Adrenal gland (tissue), 12 donors: ENCODE data around the gene USP38. TPM values are rescaled to one million over a fixed set of nuclear protein-coding genes. Genes with fewer than 3 reads are reported as not detected.

Experiments
- DNase-seq, 7 donors: peaks; one replicate each; pipeline ENCODE4 v3.0.0-alpha.2; 2019 to 2020
- H3K27ac ChIP-seq, 5 donors: fragments of 200-600 bp; sonication (generic) in 4 of 5; 1 replicate in 3 of 5; 2 replicates in 2 of 5; pipeline versions ENCODE4 v1.5.1 to v1.8.0; 2016 to 2020; ENCODE audit warnings: mild to moderate bottlenecking in 1 of 5
- H3K27me3 ChIP-seq: fragments of 200-600 bp; 2 replicates; pipeline ENCODE4 v1.8.0; 2021
- H3K36me3 ChIP-seq, 2 donors: fragments of 200-600 bp; replicated peaks in 1 of 2; 1 replicate in 1 of 2; 2 replicates in 1 of 2; pipeline versions ENCODE4 v1.5.1 to v1.8.0; 2018 to 2022
- H3K4me1 ChIP-seq, 2 donors: fragments of 200-600 bp; replicated peaks in 1 of 2; 1 replicate in 1 of 2; 2 replicates in 1 of 2; pipeline versions ENCODE4 v1.5.1 to v1.8.0; 2018 to 2021
- H3K4me3 ChIP-seq, 4 donors: fragments of 200-600 bp; sonication (generic) in 3 of 4; one replicate each; pipeline ENCODE4 v1.5.1; 2016 to 2018
- H3K9me3 ChIP-seq, 3 donors: fragments of 200-600 bp; sonication (generic) in 1 of 3; replicated peaks in 1 of 3; 1 replicate in 2 of 3; 2 replicates in 1 of 3; pipeline versions ENCODE4 v1.5.1 to v1.8.0; 2016 to 2021
- POLR2A ChIP-seq, 2 donors: fragments of 450-650 bp; IDR thresholded peaks; one replicate each; pipeline ENCODE4 v1.6.1; 2017; ENCODE audit warnings: antibody characterized with exemption in 2 of 2, mild to moderate bottlenecking in 2 of 2, moderate library complexity in 1 of 2
- WGBS, 4 donors: extraction: QIAGEN DNeasy Blood & Tissue Kit in 2 of 4; methylation state at CpG; one replicate each; pipeline versions ENCODE4 v1.1.5 to v1.1.7; 2013 to 2017; 5-methylcytosine and 5-hydroxymethylcytosine counted together
- intact Hi-C, 2 donors: fragments of 100-400 bp; cut with DNase I; formaldehyde crosslinking; loops; one replicate each; pipeline versions ENCODE4 v1.14.1 to v1.15.0; 2022 to 2023
- polyA plus RNA-seq, 3 donors: library from polyadenylated mRNA; stranded (reverse); fragments of 200-250 nt in 2 of 3; fragments of 350-450 nt in 1 of 3; fragmentation: Illumina TruSeq in 1 of 3; extraction: RNeasy Lipid Tissue Mini Kit (QIAGEN cat#74804) in 1 of 3; gene quantifications; one replicate each; pipeline ENCODE4 v1.2.3, GENCODE V29; 2013 to 2014
- total RNA-seq, 9 donors: library from RNA; depleted of rRNA in 4 of 9; stranded (reverse); fragments of >200 nt in 4 of 9; fragments of 120-200 nt in 1 of 9; fragmentation: NEBNext Ultra II Directional in 1 of 9; extraction: Animal tissue kit (Norgen Biotek cat#: 25700) in 1 of 9; gene quantifications; one replicate each; pipeline versions ENCODE4 v1.1.0 to v1.2.4, GENCODE V29; 2013 to 2023
- TF ChIP-seq, protein P1 (sequence below), 6 experiments: fragments of 450-650 bp in 4 of 6; fragments of 200-600 bp in 2 of 6; sonication (generic) in 1 of 6; IDR thresholded peaks; 1 replicate in 5 of 6; 2 replicates in 1 of 6; pipeline versions ENCODE4 v1.5.1 to v1.8.0; 2016 to 2021; ENCODE audit warnings: antibody characterized with exemption in 6 of 6, mild to moderate bottlenecking in 2 of 6, moderate library complexity in 1 of 6
- donor health status: healthy with polysubstance abuse.
- donor health status: Bipolar disorder and iron deficiency.
- donor health status: DM: yes; HTN: yes; CAD: no.
- donor health status: DM: no; HTN: no; CAD: no.
- donor health status: DM: no; HTN: no; CAD: no.
- donor health status: DM: yes; HTN: yes; CAD: no.

The USP38 gene
- total and polyA plus RNA-seq, 12 donors = 3.2 to 37.4 (median 20.2) TPM

GRCh38 chr4:143247866-143248265, 63.1 kb downstream of the USP38 start:
- no peaks in the 10 kb centered on the region for H3K9me3 ChIP-seq
- no peaks in the 10 kb centered on the region for H3K4me1 ChIP-seq
- intact Hi-C loops = no loop called here
- no peaks in the 10 kb centered on the region for H3K36me3 ChIP-seq
- no peak overlapping the region for H3K4me3 ChIP-seq
- TF ChIP-seq POLR2A (IDR thresholded peaks at IDR 0.05) = no peak
- TF ChIP-seq, protein P1, sequence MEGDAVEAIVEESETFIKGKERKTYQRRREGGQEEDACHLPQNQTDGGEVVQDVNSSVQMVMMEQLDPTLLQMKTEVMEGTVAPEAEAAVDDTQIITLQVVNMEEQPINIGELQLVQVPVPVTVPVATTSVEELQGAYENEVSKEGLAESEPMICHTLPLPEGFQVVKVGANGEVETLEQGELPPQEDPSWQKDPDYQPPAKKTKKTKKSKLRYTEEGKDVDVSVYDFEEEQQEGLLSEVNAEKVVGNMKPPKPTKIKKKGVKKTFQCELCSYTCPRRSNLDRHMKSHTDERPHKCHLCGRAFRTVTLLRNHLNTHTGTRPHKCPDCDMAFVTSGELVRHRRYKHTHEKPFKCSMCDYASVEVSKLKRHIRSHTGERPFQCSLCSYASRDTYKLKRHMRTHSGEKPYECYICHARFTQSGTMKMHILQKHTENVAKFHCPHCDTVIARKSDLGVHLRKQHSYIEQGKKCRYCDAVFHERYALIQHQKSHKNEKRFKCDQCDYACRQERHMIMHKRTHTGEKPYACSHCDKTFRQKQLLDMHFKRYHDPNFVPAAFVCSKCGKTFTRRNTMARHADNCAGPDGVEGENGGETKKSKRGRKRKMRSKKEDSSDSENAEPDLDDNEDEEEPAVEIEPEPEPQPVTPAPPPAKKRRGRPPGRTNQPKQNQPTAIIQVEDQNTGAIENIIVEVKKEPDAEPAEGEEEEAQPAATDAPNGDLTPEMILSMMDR (IDR thresholded peaks at IDR 0.05) = no peak
- DNase-seq = no peak
- no peak overlapping the region for H3K27ac ChIP-seq
- WGBS, 4 donors = 77 to 94% (median 83%) methylated on average over 2 of the region's 2 CpGs
- H3K27me3 ChIP-seq = no peaks in the 10 kb centered on the region

GRCh38 chr4:143248827-143249226, 64.1 kb downstream of the USP38 start:
- Histone ChIP-seq H3K27me3 (no peaks in the 10 kb centered on the region), H3K9me3 (no peaks in the 10 kb centered on the region), H3K4me1 (no peaks in the 10 kb centered on the region), H3K4me3 (no peak overlapping the region), H3K36me3 (no peaks in the 10 kb centered on the region), H3K27ac (no peak overlapping the region)
- TF ChIP-seq, protein P1 (IDR thresholded peaks at IDR 0.05) = no peak
- TF ChIP-seq POLR2A (IDR thresholded peaks at IDR 0.05) = no peak
- intact Hi-C loops = no loop called here
- no peak for DNase-seq
- 89 to 93% (median 93%) methylated on average over 4 of the region's 4 CpGs for WGBS, 4 donors

DNA sequence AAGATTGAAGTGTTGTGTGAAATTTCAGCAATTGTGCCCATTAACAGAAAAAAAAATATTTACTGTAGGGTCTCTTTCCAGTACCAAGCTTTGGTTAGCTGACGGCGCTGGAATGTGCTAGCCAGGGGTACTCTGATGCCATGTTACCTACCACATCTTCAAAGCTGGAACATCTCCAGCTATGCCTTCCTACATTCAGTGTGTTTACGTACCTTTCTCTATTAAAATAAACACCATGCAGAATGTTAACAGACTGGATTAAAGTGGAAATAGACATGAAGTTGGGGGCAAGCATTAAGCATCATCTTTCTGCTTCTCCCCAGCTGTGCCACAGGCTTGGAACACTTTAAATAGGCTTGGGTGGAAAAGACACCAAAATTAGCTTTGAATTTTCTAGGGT, 65.9 kb downstream of the USP38 start:
- TF ChIP-seq, protein P1 (IDR thresholded peaks at IDR 0.05) = no peak
- TF ChIP-seq POLR2A (IDR thresholded peaks at IDR 0.05) = no peak
- H3K4me1 ChIP-seq = no peaks in the 10 kb centered on the region
- WGBS, 4 donors = 88 to 98% (median 96%) methylated on average over 3 of the region's 3 CpGs
- H3K9me3 ChIP-seq = no peaks in the 10 kb centered on the region
- no peaks in the 10 kb centered on the region for H3K27me3 ChIP-seq
- intact Hi-C loops = no loop called here
- no peak for DNase-seq
- no peaks in the 10 kb centered on the region for H3K36me3 ChIP-seq
- no peak overlapping the region for H3K4me3 ChIP-seq
- no peak overlapping the region for H3K27ac ChIP-seq

- WGBS, 4 donors = 71 to 95% (median 79%) methylated on average over 1 of the region's 1 CpG
- Histone ChIP-seq H3K27ac (no peak overlapping the region), H3K4me3 (no peak overlapping the region), H3K9me3 (no peaks in the 10 kb centered on the region), H3K36me3 (no peaks in the 10 kb centered on the region), H3K4me1 (no peaks in the 10 kb centered on the region), H3K27me3 (no peaks in the 10 kb centered on the region)
- intact Hi-C loops = no loop called here
- DNase-seq = no peak
- TF ChIP-seq, protein P1 (IDR thresholded peaks at IDR 0.05) = no peak
- no peak for TF ChIP-seq POLR2A (IDR thresholded peaks at IDR 0.05)
Measured at GRCh38 chr4:143251348-143251747, 66.6 kb downstream of the USP38 start.
